Neural cell (in vitro differentiated cells): Measurements from ENCODE around the gene RRAGA. TPM values are rescaled to one million over a fixed set of nuclear protein-coding genes. Genes with fewer than 3 reads are reported as not detected.
"Not testable (repeated sequence)": the region's sequence is repeated elsewhere in the genome, so short reads cannot be mapped to it uniquely, and the experiment has no call there.

Experiments used
- H2AFZ ChIP-seq: fragments of 200-600, 300-800 bp; sonication (generic), shearing (Covaris generic); 2 replicates; pipeline ENCODE4 v1.6.0; 2014; ENCODE audit warnings: low read depth, mild to moderate bottlenecking, antibody characterized with exemption, low read length, moderate library complexity
- H3F3A ChIP-seq: fragments of 200-600 bp; shearing (Covaris generic); 2 replicates; pipeline ENCODE4 v1.6.1; 2016; ENCODE audit warnings: mild to moderate bottlenecking, moderate library complexity, mixed read lengths, antibody characterized with exemption, low read length; ENCODE audit not compliant: insufficient read depth, poor library complexity, severe bottlenecking
- H3K27ac ChIP-seq: fragments of 200-600, 300-800 bp; sonication (generic), shearing (Covaris generic); 2 replicates; pipeline ENCODE4 v1.5.1; 2014; ENCODE audit warnings: mild to moderate bottlenecking, low read length, moderate library complexity
- H3K27me3 ChIP-seq: fragments of 300-800, 200-600 bp; sonication (generic), shearing (Covaris generic); 2 replicates; pipeline ENCODE4 v1.6.0; 2014; ENCODE audit warnings: mild to moderate bottlenecking, low read depth, low read length, moderate library complexity; ENCODE audit not compliant: insufficient read depth
- H3K36me3 ChIP-seq: fragments of 300-800, 200-600 bp; sonication (generic), shearing (Covaris generic); 2 replicates; pipeline ENCODE4 v1.5.1; 2014; ENCODE audit warnings: mild to moderate bottlenecking, antibody characterized with exemption, low read length, moderate library complexity; ENCODE audit not compliant: insufficient read depth
- H3K4me2 ChIP-seq: fragments of 300-800, 200-600 bp; sonication (generic), shearing (Covaris generic); 2 replicates; pipeline ENCODE4 v1.6.0; 2014; ENCODE audit warnings: mild to moderate bottlenecking, low read length
- H3K4me3 ChIP-seq: fragments of 300-800, 200-600 bp; sonication (generic), shearing (Covaris generic); 2 replicates; pipeline ENCODE4 v1.5.1; 2014; ENCODE audit warnings: mild to moderate bottlenecking, low read length, moderate library complexity
- H3K79me2 ChIP-seq: fragments of 200-600 bp; shearing (Covaris generic); replicated peaks from 2 replicates; pipeline ENCODE4 v1.6.0; 2014; ENCODE audit warnings: mild to moderate bottlenecking, low read length, moderate library complexity; ENCODE audit not compliant: insufficient read depth
- H3K9ac ChIP-seq: fragments of 300-800, 200-600 bp; sonication (generic), shearing (Covaris generic); 2 replicates; pipeline ENCODE4 v1.6.1; 2016; ENCODE audit warnings: mild to moderate bottlenecking, low read length, mixed read lengths
- H3K9me2 ChIP-seq: fragments of 200-600 bp; shearing (Covaris generic); 2 replicates; pipeline ENCODE4 v1.6.1; 2016; ENCODE audit warnings: mild to moderate bottlenecking, low read length, mixed read lengths; ENCODE audit not compliant: insufficient read depth
- H3K9me3 ChIP-seq: fragments of 200-600, 300-800 bp; sonication (generic), shearing (Covaris generic); 2 replicates; pipeline ENCODE4 v1.6.1; 2016; ENCODE audit warnings: mild to moderate bottlenecking, mixed run types, low read length, moderate library complexity, mixed read lengths
- H4K20me1 ChIP-seq: fragments of 200-600 bp; shearing (Covaris generic); 2 replicates; pipeline ENCODE4 v1.6.1; 2016; ENCODE audit warnings: mild to moderate bottlenecking, mixed run types; ENCODE audit not compliant: insufficient read depth
- CTCF ChIP-seq: fragments of 450-650 bp; IDR thresholded peaks from 2 replicates; pipeline ENCODE4 v1.5.1; 2014; ENCODE audit warnings: antibody characterized with exemption, mild to moderate bottlenecking, moderate library complexity; ENCODE audit not compliant: poor library complexity, severe bottlenecking
- EP300 ChIP-seq: fragments of 450-650 bp; conservative IDR thresholded peaks from 2 replicates; pipeline ENCODE4 v1.6.1; 2014; ENCODE audit warnings: antibody characterized with exemption, mild to moderate bottlenecking, moderate library complexity; ENCODE audit not compliant: poor library complexity, severe bottlenecking
- EZH2 ChIP-seq: fragments of 200-600, 300-800 bp; shearing (Covaris generic), sonication (generic); IDR thresholded peaks from 2 replicates; pipeline ENCODE4 v1.6.1; 2014; ENCODE audit warnings: antibody characterized with exemption, low read length, borderline replicate concordance, mild to moderate bottlenecking; ENCODE audit not compliant: insufficient read depth, poor library complexity, severe bottlenecking
- MXI1 ChIP-seq: fragments of 450-650 bp; conservative IDR thresholded peaks from 2 replicates; pipeline ENCODE4 v1.6.1; 2014; ENCODE audit warnings: antibody characterized with exemption, mild to moderate bottlenecking; ENCODE audit not compliant: poor library complexity, severe bottlenecking
- POLR2AphosphoS5 ChIP-seq: IDR thresholded peaks from 2 replicates; pipeline ENCODE4 v1.6.1; 2012
- RAD21 ChIP-seq: fragments of 450-650 bp; conservative IDR thresholded peaks from 2 replicates; pipeline ENCODE4 v1.6.1; 2014; ENCODE audit warnings: antibody characterized with exemption, mild to moderate bottlenecking, moderate library complexity
- REST ChIP-seq: IDR thresholded peaks from 2 replicates; pipeline ENCODE4 v1.6.1; 2012; ENCODE audit warnings: borderline replicate concordance
- SMC3 ChIP-seq: fragments of 450-650 bp; conservative IDR thresholded peaks from 2 replicates; pipeline ENCODE4 v1.6.1; 2014; ENCODE audit warnings: antibody characterized with exemption, mild to moderate bottlenecking, moderate library complexity; ENCODE audit not compliant: poor library complexity
- TAF1 ChIP-seq: IDR thresholded peaks from 2 replicates; pipeline ENCODE4 v1.6.1; 2012; ENCODE audit warnings: low read depth
- polyA plus RNA-seq: library from polyadenylated mRNA; depleted of rRNA; stranded (reverse); fragments of >200 nt; gene quantifications from 2 replicates; pipeline ENCODE4 v1.2.3, GENCODE V29; 2014

Gene RRAGA
- polyA plus RNA-seq, 1 donor from 2014 or later = 81.5 TPM

GRCh38 chr9:19020886-19021455, 28.3 kb upstream of the RRAGA start:
- Histone ChIP-seq H3K79me2 (no peaks in the 10 kb centered on the region), H3K27ac (no peak overlapping the region), H3F3A (no peaks in the 10 kb centered on the region), H3K36me3 (no peaks in the 10 kb centered on the region), H3K9ac (no peak overlapping the region), H3K9me2 (no peaks in the 10 kb centered on the region), H4K20me1 (no peaks in the 10 kb centered on the region), H3K27me3 (no peaks in the 10 kb centered on the region), H3K4me3 (no peak overlapping the region), H3K9me3 (no peaks in the 10 kb centered on the region), H3K4me2 (no peak overlapping the region), H2AFZ (no peak overlapping the region)
- TF ChIP-seq EZH2 (no peak), CTCF (no peak), REST (no peak), SMC3 (no peak), RAD21 (no peak), POLR2AphosphoS5 (no peak), TAF1 (no peak), MXI1 (no peak), EP300 (no peak)

DNA sequence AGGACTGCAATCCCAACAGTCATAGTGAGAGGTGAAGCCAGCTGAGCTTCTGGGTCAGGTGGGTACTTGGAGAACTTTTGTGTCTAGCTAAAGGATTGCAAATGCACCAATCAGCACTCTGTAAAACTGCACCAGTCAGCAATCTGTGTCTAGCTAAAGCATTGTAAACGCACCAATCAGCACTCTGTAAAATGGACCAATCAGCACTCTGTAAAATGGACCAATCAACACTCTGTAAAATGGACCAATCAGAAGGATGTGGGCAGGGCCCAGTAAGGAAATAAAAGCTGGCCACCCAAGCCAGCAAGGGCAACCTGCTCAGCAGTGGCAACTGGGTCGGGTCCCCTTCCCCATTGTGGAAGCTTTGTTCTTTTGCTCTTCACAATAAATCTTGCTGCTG, 27.6 kb upstream of the RRAGA start:
- H3K4me3 ChIP-seq, H3K4me2 ChIP-seq, H3F3A ChIP-seq, H4K20me1 ChIP-seq, H3K9me2 ChIP-seq, H3K27me3 ChIP-seq, H2AFZ ChIP-seq, H3K79me2 ChIP-seq, H3K9me3 ChIP-seq, H3K27ac ChIP-seq, H3K9ac ChIP-seq, H3K36me3 ChIP-seq: not testable (repeated sequence)

GRCh38 chr9:19022206-19022605, 27.0 kb upstream of the RRAGA start:
- Histone ChIP-seq H3K79me2 (no peaks in the 10 kb centered on the region), H3K27me3 (no peaks in the 10 kb centered on the region), H3K9ac (no peak overlapping the region), H2AFZ (no peak overlapping the region), H4K20me1 (no peaks in the 10 kb centered on the region), H3K4me2 (no peak overlapping the region), H3K9me2 (no peaks in the 10 kb centered on the region), H3F3A (no peaks in the 10 kb centered on the region), H3K4me3 (no peak overlapping the region), H3K9me3 (no peaks in the 10 kb centered on the region), H3K36me3 (no peaks in the 10 kb centered on the region), H3K27ac (no peak overlapping the region)
- TF ChIP-seq CTCF = no peak
- TF ChIP-seq SMC3 = no peak
- TF ChIP-seq TAF1 = no peak
- TF ChIP-seq REST = no peak
